Panc1 (cell line): Measurements from ENCODE around the gene FGF23. TPM values are rescaled to one million over a fixed set of nuclear protein-coding genes. Genes with fewer than 3 reads are reported as not detected.

ENCODE experiments used
- ATAC-seq: fragments of 200-7000 bp; cut with Tn5 transposase; 2 replicates; pipeline ENCODE4 v1.9.1; 2020; ENCODE audit warnings: mild to moderate bottlenecking, moderate library complexity
- BruUV-seq: library from RNA; stranded (reverse); fragments of 400-500 nt; replicated peaks from 2 replicates; lab custom pipeline; 2021; lab: Mats Ljungman, UMichigan
- CTCF ChIA-PET: fragments of 300-600 bp; sonication (Branson Sonifier 250); formaldehyde crosslinking; loops from one replicate; lab custom pipeline; 2022; ENCODE audit warnings: antibody characterized with exemption; lab: Charles Lee
- POLR2A ChIA-PET: fragments of 300-600 bp; sonication (Branson Sonifier 250); formaldehyde crosslinking; loops from one replicate; lab custom pipeline; 2022; ENCODE audit warnings: antibody characterized with exemption; lab: Charles Lee
- DNase-seq: peaks from one replicate; pipeline ENCODE4 v3.0.0-alpha.2; 2010; ENCODE audit warnings: low read depth, low spot score
- H3K27ac ChIP-seq: 2 replicates; pipeline ENCODE4 v1.5.1; 2011; ENCODE audit warnings: mild to moderate bottlenecking, low read length, inconsistent platforms
- H3K27me3 ChIP-seq: fragments of 200-500 bp; sonication (Bioruptor generic); 2 replicates; pipeline ENCODE4 v1.6.0; 2014; ENCODE audit warnings: low read length, inconsistent platforms; ENCODE audit not compliant: control insufficient read depth, insufficient read depth
- H3K36me3 ChIP-seq: fragments of 200-500 bp; sonication (Bioruptor generic); 2 replicates; pipeline ENCODE4 v1.5.1; 2014; ENCODE audit warnings: inconsistent platforms, mild to moderate bottlenecking, low read length, moderate library complexity; ENCODE audit not compliant: control insufficient read depth, insufficient read depth
- H3K4me1 ChIP-seq: 2 replicates; pipeline ENCODE4 v1.5.1; 2011; ENCODE audit warnings: inconsistent platforms, mild to moderate bottlenecking, low read length, moderate library complexity; ENCODE audit not compliant: control insufficient read depth, insufficient read depth
- H3K4me3 ChIP-seq, 2 experiments: 2 replicates each; pipeline ENCODE4 v1.5.1; 2011 to 2012; ENCODE audit warnings: low read depth in 2 of 2, low read length in 2 of 2, mild to moderate bottlenecking in 2 of 2, inconsistent platforms in 1 of 2, moderate library complexity in 1 of 2
- H3K9me3 ChIP-seq: fragments of 200-500 bp; sonication (Bioruptor generic); 2 replicates; pipeline ENCODE4 v1.5.1; 2014; ENCODE audit warnings: low read depth, mild to moderate bottlenecking, inconsistent platforms, low read length, moderate library complexity; ENCODE audit not compliant: control insufficient read depth, insufficient read depth
- POLR2AphosphoS5 ChIP-seq: IDR thresholded peaks from 2 replicates; pipeline ENCODE4 v1.6.1; 2012; ENCODE audit warnings: mild to moderate bottlenecking, low read depth, low read length, moderate library complexity
- REST ChIP-seq, 2 experiments: IDR thresholded peaks; 2 replicates each; pipeline ENCODE4 v1.6.1; 2011 to 2012; ENCODE audit warnings: low read depth in 2 of 2, control low read depth in 1 of 2, low read length in 1 of 2, mild to moderate bottlenecking in 1 of 2, moderate library complexity in 1 of 2; ENCODE audit not compliant: insufficient read depth in 1 of 2
- SIN3A ChIP-seq: IDR thresholded peaks from 2 replicates; pipeline ENCODE4 v1.6.1; 2012; ENCODE audit warnings: low read depth, mild to moderate bottlenecking, low read length, moderate library complexity, borderline replicate concordance; ENCODE audit not compliant: insufficient read depth
- TCF7L2 ChIP-seq: IDR thresholded peaks from 2 replicates; pipeline ENCODE4 v1.6.1; 2011; ENCODE audit warnings: mild to moderate bottlenecking, low read depth, low read length, inconsistent platforms
- in situ Hi-C: cut with HindIII; loops from 2 replicates; pipeline ENCODE4 v1.10.0; 2016; ENCODE audit warnings: low sequenced_read_pairs, low pct_unique_long_range_greater_than_20kb
- intact Hi-C: fragments of 100-400 bp; cut with micrococcal nuclease; formaldehyde crosslinking; loops from one replicate; pipeline ENCODE4 v1.10.0; 2022; ENCODE audit not compliant: unreplicated experiment
- total RNA-seq: library from RNA; stranded (reverse); gene quantifications from one replicate; pipeline ENCODE4 v1.2.1, GENCODE V29; 2021; ENCODE audit not compliant: unreplicated experiment
- TF ChIP-seq, protein P1 (sequence below): fragments of 450-650 bp; IDR thresholded peaks from 2 replicates; pipeline ENCODE4 v1.5.1; 2017; ENCODE audit warnings: mild to moderate bottlenecking

The FGF23 gene
- total RNA-seq, 1 experiment from 2014 or later: not detected

DNA sequence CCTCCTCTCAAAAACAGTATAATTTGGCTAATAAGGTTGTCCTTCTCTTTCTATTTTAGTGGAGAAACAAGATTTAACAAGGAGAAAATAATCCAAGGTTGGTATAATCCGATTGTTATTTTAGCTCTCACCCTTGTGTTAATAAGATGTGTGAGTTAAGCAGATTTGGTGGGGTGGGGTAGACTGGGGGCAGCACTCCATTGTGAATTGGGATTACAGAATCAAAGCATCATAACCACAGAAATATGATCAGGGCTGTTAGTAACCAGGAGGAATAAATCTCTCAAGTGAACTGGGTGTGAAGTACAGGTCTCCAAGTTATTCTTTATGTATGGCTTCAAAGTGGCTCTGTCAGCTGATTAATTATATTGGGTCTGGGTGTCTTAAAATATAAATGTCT, 48.3 kb downstream of the FGF23 start:
- ATAC-seq (no peak), DNase-seq (no peak)
- intact Hi-C loops: no loop called here
- in situ Hi-C loops: no loop called here
- ChIA-PET CTCF (no interaction called here), POLR2A (no interaction called here)
- no peaks in the 10 kb centered on the region for H3K27me3 ChIP-seq
- no peaks in the 10 kb centered on the region for H3K9me3 ChIP-seq
- BruUV-seq: no TSS peak
- no peak overlapping the region for H3K27ac ChIP-seq
- no peak for TF ChIP-seq SIN3A
- no peak for TF ChIP-seq REST (IDR thresholded peaks at IDR 0.05; ENCODE audit: insufficient read depth in 1 of 2, low read depth in 2 of 2, low read length in 1 of 2)
- TF ChIP-seq, protein P1, sequence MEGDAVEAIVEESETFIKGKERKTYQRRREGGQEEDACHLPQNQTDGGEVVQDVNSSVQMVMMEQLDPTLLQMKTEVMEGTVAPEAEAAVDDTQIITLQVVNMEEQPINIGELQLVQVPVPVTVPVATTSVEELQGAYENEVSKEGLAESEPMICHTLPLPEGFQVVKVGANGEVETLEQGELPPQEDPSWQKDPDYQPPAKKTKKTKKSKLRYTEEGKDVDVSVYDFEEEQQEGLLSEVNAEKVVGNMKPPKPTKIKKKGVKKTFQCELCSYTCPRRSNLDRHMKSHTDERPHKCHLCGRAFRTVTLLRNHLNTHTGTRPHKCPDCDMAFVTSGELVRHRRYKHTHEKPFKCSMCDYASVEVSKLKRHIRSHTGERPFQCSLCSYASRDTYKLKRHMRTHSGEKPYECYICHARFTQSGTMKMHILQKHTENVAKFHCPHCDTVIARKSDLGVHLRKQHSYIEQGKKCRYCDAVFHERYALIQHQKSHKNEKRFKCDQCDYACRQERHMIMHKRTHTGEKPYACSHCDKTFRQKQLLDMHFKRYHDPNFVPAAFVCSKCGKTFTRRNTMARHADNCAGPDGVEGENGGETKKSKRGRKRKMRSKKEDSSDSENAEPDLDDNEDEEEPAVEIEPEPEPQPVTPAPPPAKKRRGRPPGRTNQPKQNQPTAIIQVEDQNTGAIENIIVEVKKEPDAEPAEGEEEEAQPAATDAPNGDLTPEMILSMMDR: no peak
- TF ChIP-seq POLR2AphosphoS5: no peak
- TF ChIP-seq TCF7L2: no peak
- H3K4me1 ChIP-seq: no peaks in the 10 kb centered on the region
- peaks cover 4% of the 10 kb centered on the region; the same call in 1 of the 2 replicates for H3K36me3 ChIP-seq
- no peak overlapping the region for H3K4me3 ChIP-seq

- ChIA-PET POLR2A (no interaction called here), CTCF (no interaction called here)
- no peak overlapping the region for H3K27ac ChIP-seq
- in situ Hi-C loops (no loop called here), intact Hi-C loops (no loop called here)
- TF ChIP-seq SIN3A (no peak), REST (IDR thresholded peaks at IDR 0.05; ENCODE audit: insufficient read depth in 1 of 2, low read depth in 2 of 2, low read length in 1 of 2) (no peak), POLR2AphosphoS5 (no peak), TCF7L2 (no peak)
- TF ChIP-seq, protein P1: no peak
- no peak for ATAC-seq
- H3K4me1 ChIP-seq: no peaks in the 10 kb centered on the region
- BruUV-seq: no TSS peak
- no peak for DNase-seq
- H3K36me3 ChIP-seq: peaks cover 2% of the 10 kb centered on the region; the same call in 1 of the 2 replicates
- H3K4me3 ChIP-seq: no peak overlapping the region
- no peaks in the 10 kb centered on the region for H3K27me3 ChIP-seq
- no peaks in the 10 kb centered on the region for H3K9me3 ChIP-seq
These were observed 49.3 kb downstream of the FGF23 start for GRCh38 chr12:4330203-4330602.
